Body of pancreas (tissue), 4 donors: ENCODE data around the gene SLC25A33. TPM values are rescaled to one million over a fixed set of nuclear protein-coding genes. Genes with fewer than 3 reads are reported as not detected.

Experiments used
- ATAC-seq: fragments of 150-250 bp; one replicate; pipeline ENCODE4 v1.9.1; 2016
- DNase-seq, 4 donors: peaks; one replicate each; pipeline ENCODE4 v3.0.0-alpha.2; 2019
- H3K27ac ChIP-seq, 4 donors: fragments of 200-600 bp; sonication (generic); 1 replicate in 3 of 4; 2 replicates in 1 of 4; pipeline versions ENCODE4 v1.5.1 to v1.6.1; 2016 to 2019; ENCODE audit warnings: mild to moderate bottlenecking in 1 of 4, mixed read lengths in 1 of 4, moderate library complexity in 1 of 4
- H3K27me3 ChIP-seq, 2 donors: fragments of 200-600 bp; sonication (generic); one replicate each; pipeline ENCODE4 v1.6.0; 2016; ENCODE audit warnings: mild to moderate bottlenecking in 1 of 2
- H3K36me3 ChIP-seq, 2 donors: fragments of 200-600 bp; sonication (generic); replicated peaks in 1 of 2; 2 replicates each; pipeline ENCODE4 v1.5.1; 2016; ENCODE audit warnings: low read depth in 2 of 2; ENCODE audit not compliant: insufficient read depth in 1 of 2
- H3K4me1 ChIP-seq: fragments of 200-600 bp; sonication (generic); one replicate; pipeline ENCODE4 v1.6.0; 2016
- H3K4me3 ChIP-seq, 2 donors: fragments of 200-600 bp; sonication (generic); 1 replicate in 1 of 2; 2 replicates in 1 of 2; pipeline ENCODE4 v1.5.1; 2016 to 2019
- H3K9me3 ChIP-seq, 3 donors: fragments of 200-600 bp; sonication (generic); 1 replicate in 2 of 3; 2 replicates in 1 of 3; pipeline ENCODE4 v1.5.1; 2016
- POLR2A ChIP-seq, 3 donors: fragments of 450-650 bp; IDR thresholded peaks; one replicate each; pipeline ENCODE4 v1.6.1; 2016; ENCODE audit warnings: antibody characterized with exemption in 3 of 3, mild to moderate bottlenecking in 2 of 3
- WGBS, 2 donors: methylation state at CpG; one replicate each; pipeline ENCODE4 v1.1.5; 2017; 5-methylcytosine and 5-hydroxymethylcytosine counted together
- intact Hi-C: fragments of 100-400 bp; cut with DNase I; formaldehyde crosslinking; loops from one replicate; pipeline ENCODE4 v1.15.1; 2023
- total RNA-seq, 2 donors: library from RNA; depleted of rRNA; stranded (reverse); fragments of >200 nt; gene quantifications; one replicate each; pipeline ENCODE4 v1.1.0, GENCODE V29; 2016
- TF ChIP-seq, protein P1 (sequence below), 7 experiments: fragments of 450-650 bp in 4 of 7; fragments of 200-600 bp in 3 of 7; sonication (generic) in 3 of 7; IDR thresholded peaks; one replicate each; pipeline ENCODE4 v1.5.1; 2016 to 2019; ENCODE audit warnings: antibody characterized with exemption in 7 of 7

Gene SLC25A33
- total RNA-seq, 2 donors from 2014 or later = 1.0 to 2.0 TPM

GRCh38 chr1:9495854-9496374 is 43.4 kb upstream of the SLC25A33 start:
- no peaks in the 10 kb centered on the region for H3K36me3 ChIP-seq
- H3K9me3 ChIP-seq = no peaks in the 10 kb centered on the region
- peaks cover 12% of the 10 kb centered on the region for H3K4me1 ChIP-seq
- DNase-seq (no peak), ATAC-seq (no peak)
- intact Hi-C loops = loop anchor here (5.0 kb wide), 1 partner anchor 76 kb away; no protein-coding TSS in a partner anchor
- WGBS, 2 donors = 75 to 77% methylated on average over 8 of the region's 8 CpGs
- H3K27ac ChIP-seq = no peak overlapping the region
- H3K4me3 ChIP-seq = no peak overlapping the region
- no peaks in the 10 kb centered on the region for H3K27me3 ChIP-seq
- TF ChIP-seq, protein P1, sequence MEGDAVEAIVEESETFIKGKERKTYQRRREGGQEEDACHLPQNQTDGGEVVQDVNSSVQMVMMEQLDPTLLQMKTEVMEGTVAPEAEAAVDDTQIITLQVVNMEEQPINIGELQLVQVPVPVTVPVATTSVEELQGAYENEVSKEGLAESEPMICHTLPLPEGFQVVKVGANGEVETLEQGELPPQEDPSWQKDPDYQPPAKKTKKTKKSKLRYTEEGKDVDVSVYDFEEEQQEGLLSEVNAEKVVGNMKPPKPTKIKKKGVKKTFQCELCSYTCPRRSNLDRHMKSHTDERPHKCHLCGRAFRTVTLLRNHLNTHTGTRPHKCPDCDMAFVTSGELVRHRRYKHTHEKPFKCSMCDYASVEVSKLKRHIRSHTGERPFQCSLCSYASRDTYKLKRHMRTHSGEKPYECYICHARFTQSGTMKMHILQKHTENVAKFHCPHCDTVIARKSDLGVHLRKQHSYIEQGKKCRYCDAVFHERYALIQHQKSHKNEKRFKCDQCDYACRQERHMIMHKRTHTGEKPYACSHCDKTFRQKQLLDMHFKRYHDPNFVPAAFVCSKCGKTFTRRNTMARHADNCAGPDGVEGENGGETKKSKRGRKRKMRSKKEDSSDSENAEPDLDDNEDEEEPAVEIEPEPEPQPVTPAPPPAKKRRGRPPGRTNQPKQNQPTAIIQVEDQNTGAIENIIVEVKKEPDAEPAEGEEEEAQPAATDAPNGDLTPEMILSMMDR (IDR thresholded peaks at IDR 0.05) = no peak
- no peak for TF ChIP-seq POLR2A (IDR thresholded peaks at IDR 0.05)

- Histone ChIP-seq H3K27ac (no peak overlapping the region), H3K4me3 (no peak overlapping the region), H3K27me3 (no peaks in the 10 kb centered on the region), H3K9me3 (no peaks in the 10 kb centered on the region), H3K36me3 (no peaks in the 10 kb centered on the region), H3K4me1 (peaks cover 6% of the 10 kb centered on the region)
- DNase-seq (no peak), ATAC-seq (no peak)
- TF ChIP-seq POLR2A (IDR thresholded peaks at IDR 0.05) = no peak
- TF ChIP-seq, protein P1 (IDR thresholded peaks at IDR 0.05) = no peak
- WGBS, 2 donors = 71 to 72% methylated on average over 17 of the region's 17 CpGs
- intact Hi-C loops = no loop called here
Measured at GRCh38 chr1:9500756-9501754, 38.2 kb upstream of the SLC25A33 start.

DNA sequence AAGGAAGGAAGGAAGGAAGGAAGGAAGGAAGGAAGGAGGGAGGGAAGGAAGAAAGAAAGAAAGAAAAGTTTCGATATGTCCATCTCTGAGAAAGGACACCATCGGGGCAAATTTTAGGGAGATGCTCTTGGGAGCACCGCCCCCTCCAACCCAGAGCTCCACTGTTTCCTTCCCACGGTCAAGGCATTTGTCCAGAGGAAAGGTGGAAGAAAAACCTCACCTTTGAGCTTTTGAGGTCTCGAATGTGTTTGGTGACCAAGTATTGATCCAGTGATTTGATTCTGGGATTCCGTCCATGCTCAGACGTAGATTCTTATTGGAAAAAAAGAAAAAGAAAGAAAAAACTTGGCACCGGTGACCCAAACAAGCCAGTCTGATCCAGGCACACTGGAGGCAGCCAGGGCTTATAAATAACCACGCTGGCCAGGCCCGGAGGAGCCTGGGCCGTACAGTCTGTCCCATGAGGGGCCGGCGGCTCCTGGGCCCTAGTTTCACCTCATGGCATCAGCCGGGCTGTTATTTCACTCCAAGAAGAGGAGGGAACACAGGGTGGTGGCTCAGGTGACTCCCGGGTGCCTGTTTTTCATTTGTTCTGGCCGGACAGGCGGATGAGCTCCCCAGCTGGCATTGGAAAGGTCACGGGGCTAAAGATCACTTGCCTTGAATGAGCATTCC is 36.1 kb upstream of the SLC25A33 start:
- Histone ChIP-seq H3K4me3 (no peak overlapping the region), H3K4me1 (peaks cover 6% of the 10 kb centered on the region), H3K36me3 (no peaks in the 10 kb centered on the region), H3K9me3 (no peaks in the 10 kb centered on the region), H3K27ac (peak overlapping the region in 3 of 4 donors; percentile 9 to 37 (median 29)), H3K27me3 (no peaks in the 10 kb centered on the region)
- WGBS, 2 donors = 29 to 35% methylated on average over 14 to 18 of the region's 18 CpGs
- intact Hi-C loops = no loop called here
- peak; percentile 86 for ATAC-seq
- DNase-seq = peak; percentile 24 to 61 (median 46)
- TF ChIP-seq, protein P1 (IDR thresholded peaks at IDR 0.05) = no peak
- TF ChIP-seq POLR2A (IDR thresholded peaks at IDR 0.05) = no peak

GRCh38 chr1:9505143-9505542 is 34.1 kb upstream of the SLC25A33 start:
- intact Hi-C loops = no loop called here
- TF ChIP-seq, protein P1 (IDR thresholded peaks at IDR 0.05) = no peak
- no peak for TF ChIP-seq POLR2A (IDR thresholded peaks at IDR 0.05)
- Histone ChIP-seq H3K4me1 (peaks cover 6% of the 10 kb centered on the region), H3K27me3 (no peaks in the 10 kb centered on the region), H3K36me3 (no peaks in the 10 kb centered on the region), H3K4me3 (no peak overlapping the region), H3K9me3 (no peaks in the 10 kb centered on the region), H3K27ac (no peak overlapping the region)
- ATAC-seq (no peak), DNase-seq (no peak)
- 82 to 91% methylated on average over 8 of the region's 8 CpGs for WGBS, 2 donors
